RWPE1 (cell line): ENCODE results near the gene MCAM.

Experiments
- CTCF ChIA-PET: fragments of 350-600 bp; sonication (Branson Sonifier 250); formaldehyde crosslinking; extraction: SDS; loops from one replicate; lab custom pipeline; 2021; lab: Yijun Ruan, JAX
- POLR2A ChIA-PET: fragments of 400-600 bp; formaldehyde crosslinking; extraction: SDS; loops from one replicate; lab custom pipeline; 2020; ENCODE audit warnings: antibody characterized with exemption; ENCODE audit not compliant: low non-redundant PET; lab: Yijun Ruan, JAX
- DNase-seq: peaks from one replicate; pipeline ENCODE4 v3.0.0; 2012; ENCODE audit warnings: low spot score
- H3K27ac ChIP-seq: fragments of 450-650 bp; 2 replicates; pipeline ENCODE4 v1.5.1; 2017
- CTCF ChIP-seq: fragments of 450-650 bp; conservative IDR thresholded peaks from 2 replicates; pipeline ENCODE4 v1.5.1; 2017; ENCODE audit warnings: low read depth, mild to moderate bottlenecking

Gene MCAM

GRCh38 chr11:119282495-119282894 lies 34.4 kb downstream of the MCAM start:
- DNase-seq = no peak
- no peak overlapping the region for H3K27ac ChIP-seq
- POLR2A ChIA-PET = interaction anchor here (0.5 kb wide), 1 partner anchor 197 kb away, joined by 3 read pairs; no protein-coding TSS in a partner anchor
- CTCF ChIA-PET = interaction anchor here (1.0 kb wide), 1 partner anchor 87 kb away, joined by 3 read pairs; no protein-coding TSS in a partner anchor
- TF ChIP-seq CTCF = no peak

GRCh38 chr11:119277660-119278059 lies 39.3 kb downstream of the MCAM start:
- ChIA-PET POLR2A (no interaction called here), CTCF (interaction anchor here (0.5 to 1.1 kb wide), 2 partner anchors 13 to 98 kb away, joined by 3 to 4 read pairs; no protein-coding TSS in a partner anchor)
- H3K27ac ChIP-seq = no peak overlapping the region
- TF ChIP-seq CTCF = no peak
- no peak for DNase-seq

- TF ChIP-seq CTCF = no peak
- no peak overlapping the region for H3K27ac ChIP-seq
- ChIA-PET CTCF (interaction anchor here (0.7 to 1.1 kb wide), 2 partner anchors 14 to 741 kb away, joined by 5 to 6 read pairs; no protein-coding TSS in a partner anchor), POLR2A (interaction anchor here (0.6 kb wide), 1 partner anchor 64 kb away, joined by 3 read pairs; no protein-coding TSS in a partner anchor)
- DNase-seq = no peak
Observed at GRCh38 chr11:119273721-119274120, 43.2 kb downstream of the MCAM start.

- ChIA-PET POLR2A (interaction anchor here (0.5 kb wide), 1 partner anchor 182 kb away, joined by 10 read pairs; no protein-coding TSS in a partner anchor), CTCF (no interaction called here)
- TF ChIP-seq CTCF = no peak
Observed at GRCh38 chr11:119267645-119268044, 49.3 kb downstream of the MCAM start.

GRCh38 chr11:119266517-119267255 lies 50.2 kb downstream of the MCAM start:
- CTCF ChIA-PET = interaction anchor here (0.5 to 0.7 kb wide), 3 partner anchors 54 to 208 kb away, joined by 3 to 4 read pairs (median 3); no protein-coding TSS in a partner anchor
- no peak for DNase-seq
- TF ChIP-seq CTCF = no peak
- no peak overlapping the region for H3K27ac ChIP-seq
- POLR2A ChIA-PET = interaction anchor here (0.5 kb wide), 1 partner anchor 72 kb away, joined by 4 read pairs; no protein-coding TSS in a partner anchor

More at GRCh38 chr11:119267645-119268044, 49.3 kb downstream of the MCAM start:
- H3K27ac ChIP-seq = no peak overlapping the region
- DNase-seq = no peak

GRCh38 chr11:119266063-119266462 lies 50.9 kb downstream of the MCAM start:
- DNase-seq = no peak
- CTCF ChIA-PET = interaction anchor here (0.7 kb wide), 1 partner anchor 209 kb away, joined by 3 read pairs; no protein-coding TSS in a partner anchor
- POLR2A ChIA-PET = no interaction called here
- no peak overlapping the region for H3K27ac ChIP-seq
- no peak for TF ChIP-seq CTCF
